Activated CD8-positive, alpha-beta memory T cell treated with anti-CD3 and anti-CD28 coated beads for 36 hours (primary cell): ENCODE data around the gene CACNA2D1. TPM values are rescaled to one million over a fixed set of nuclear protein-coding genes. Genes with fewer than 3 reads are reported as not detected.
"Not testable (repeated sequence)": the region's sequence is repeated elsewhere in the genome, so short reads cannot be mapped to it uniquely, and the experiment has no call there.

Experiments used
- CTCF ChIA-PET: fragments of 350-600 bp; sonication (Branson Sonifier 250); formaldehyde crosslinking; loops from one replicate; lab custom pipeline; 2021; ENCODE audit warnings: antibody characterized with exemption; lab: Charles Lee
- POLR2A ChIA-PET: fragments of 350-600 bp; sonication (Branson Sonifier 250); formaldehyde crosslinking; loops from one replicate; lab custom pipeline; 2021; ENCODE audit warnings: antibody characterized with exemption; lab: Charles Lee
- total RNA-seq, 2 experiments: library from RNA; stranded (reverse); gene quantifications; one replicate each; pipeline ENCODE4 v1.2.3, GENCODE V29; 2021

Gene CACNA2D1
- total RNA-seq, 2 experiments from 2014 or later, result not detected

DNA sequence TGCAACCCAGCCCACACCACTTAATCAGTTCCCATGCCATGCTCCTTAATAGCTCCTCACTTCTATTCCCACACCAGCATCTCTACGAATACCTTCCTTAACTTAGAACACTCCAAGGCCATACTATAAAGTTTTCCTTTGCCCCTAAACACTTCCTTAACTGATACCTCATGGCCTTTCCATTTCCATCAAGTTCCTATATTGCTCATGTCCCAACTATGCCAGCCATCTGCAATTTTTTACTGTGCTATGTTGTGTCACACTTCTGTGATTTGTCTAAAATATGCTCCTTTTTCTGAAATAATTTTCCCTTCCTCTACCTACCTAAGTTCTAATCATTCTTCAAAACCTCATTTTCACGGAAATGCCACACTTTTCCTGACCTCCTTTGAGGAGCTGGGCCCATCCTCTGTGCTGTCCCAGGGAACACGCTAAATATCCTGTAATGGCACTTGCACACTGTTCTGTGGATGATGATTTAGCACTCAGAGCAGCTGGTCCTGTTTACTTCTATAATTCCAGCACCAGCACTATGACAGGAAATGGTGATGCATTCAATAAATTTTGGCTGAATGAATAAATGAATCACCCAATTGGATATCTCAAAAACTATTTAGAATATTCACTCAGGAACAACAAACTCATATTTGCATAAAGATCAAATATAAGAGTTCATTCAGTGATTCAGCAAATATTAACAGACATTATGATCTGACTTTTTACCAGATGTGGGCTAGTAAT, 407.3 kb downstream of the CACNA2D1 start:
- ChIA-PET CTCF (no interaction called here), POLR2A (no interaction called here)

- POLR2A ChIA-PET, result no interaction called here
- CTCF ChIA-PET, result no interaction called here
Measured at GRCh38 chr7:82035456-82035855, 408.1 kb downstream of the CACNA2D1 start.

DNA sequence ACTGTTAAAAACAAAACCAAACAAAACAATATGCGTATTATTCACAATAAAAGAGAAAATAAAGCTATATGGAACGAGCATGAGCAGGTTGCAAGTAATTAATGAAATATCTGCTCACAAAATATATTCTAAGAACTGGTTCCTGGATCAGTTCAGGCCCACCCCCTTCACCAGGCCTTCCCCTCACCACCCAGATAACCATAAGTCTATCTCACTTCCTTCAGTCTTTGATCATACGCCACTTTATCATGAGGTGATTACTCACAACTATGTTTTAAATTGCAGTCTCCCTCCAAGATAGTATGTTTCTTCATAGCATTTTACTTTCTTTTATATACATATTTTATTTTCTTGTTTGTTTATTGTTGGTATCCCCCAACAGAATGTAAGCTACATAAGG, 410.7 kb downstream of the CACNA2D1 start:
- CTCF ChIA-PET, result interaction anchor here (0.6 kb wide), 1 partner anchor 200 kb away, joined by 4 read pairs; no protein-coding TSS in a partner anchor
- POLR2A ChIA-PET, result no interaction called here

GRCh38 chr7:82029236-82029913, 414.2 kb downstream of the CACNA2D1 start:
- ChIA-PET CTCF (no interaction called here), POLR2A (no interaction called here)

- POLR2A ChIA-PET, result no interaction called here
- CTCF ChIA-PET, result interaction anchor here (0.6 kb wide), 1 partner anchor 110 kb away, joined by 3 read pairs; no protein-coding TSS in a partner anchor
Measured at GRCh38 chr7:82028097-82028496, 415.5 kb downstream of the CACNA2D1 start.

GRCh38 chr7:82021713-82022112, 421.9 kb downstream of the CACNA2D1 start:
- ChIA-PET POLR2A (no interaction called here), CTCF (no interaction called here)

GRCh38 chr7:82021036-82021435, 422.5 kb downstream of the CACNA2D1 start:
- POLR2A ChIA-PET, result no interaction called here
- CTCF ChIA-PET, result no interaction called here

DNA sequence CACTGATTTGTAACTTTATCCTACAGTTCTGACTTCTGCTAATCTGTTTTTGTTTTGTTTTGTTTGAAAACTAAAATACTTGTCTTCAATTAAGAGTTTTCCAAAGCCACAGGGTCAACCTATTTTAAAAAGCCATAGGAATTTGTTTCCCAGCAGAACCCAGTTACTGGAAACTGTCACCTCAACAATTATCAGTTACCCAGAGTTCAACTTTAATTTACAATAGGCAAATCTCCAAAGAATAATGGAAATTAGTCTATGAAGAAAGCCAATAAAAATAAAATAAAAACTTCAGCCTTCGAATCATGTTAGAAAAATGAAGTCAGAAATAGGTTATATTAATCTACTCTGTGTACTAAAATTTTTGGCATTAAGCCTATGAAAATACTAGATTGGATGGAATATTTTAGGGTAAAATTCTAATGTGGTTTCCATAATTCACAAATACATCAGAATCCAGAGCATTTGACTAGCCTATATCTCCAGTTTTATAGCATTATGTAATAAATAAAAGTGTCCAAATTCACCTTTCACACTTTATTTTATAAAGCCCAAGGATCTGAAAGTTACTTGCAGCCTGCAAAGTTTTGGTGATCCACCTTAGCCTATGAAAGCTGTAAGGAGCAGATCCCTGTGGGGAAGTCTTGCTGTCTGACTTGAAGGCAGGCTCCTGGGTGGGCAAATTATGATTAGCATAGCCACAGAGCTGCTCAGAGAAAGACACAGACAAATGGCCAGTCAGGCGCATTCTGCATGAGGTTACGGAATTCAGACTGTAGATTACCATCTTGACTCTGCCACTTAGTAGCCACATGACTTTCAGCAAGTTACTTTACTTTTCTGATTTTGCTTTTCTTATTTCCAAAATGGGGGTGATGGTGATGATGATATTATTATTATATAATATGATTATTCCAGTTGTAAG, 423.8 kb downstream of the CACNA2D1 start:
- POLR2A ChIA-PET, result no interaction called here
- CTCF ChIA-PET, result no interaction called here

DNA sequence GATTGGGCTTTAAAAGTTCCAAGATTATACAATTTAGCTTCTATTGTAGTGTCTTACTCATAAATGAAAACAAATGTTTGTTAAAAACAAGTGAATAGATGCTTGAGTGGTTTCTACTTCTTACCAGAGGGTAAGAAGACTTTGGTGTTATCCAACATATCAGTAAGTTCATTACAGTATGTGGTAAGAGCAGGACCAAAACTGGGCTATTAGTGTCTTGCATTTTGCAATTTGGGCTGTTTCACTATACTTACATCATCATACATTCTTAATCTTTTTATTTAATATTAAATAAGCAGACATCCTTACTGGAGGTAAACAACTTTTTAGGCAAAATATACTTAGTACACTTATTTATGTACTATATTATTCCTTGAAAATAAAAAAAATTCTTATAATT, 425.4 kb downstream of the CACNA2D1 start:
- ChIA-PET CTCF (no interaction called here), POLR2A (no interaction called here)

DNA sequence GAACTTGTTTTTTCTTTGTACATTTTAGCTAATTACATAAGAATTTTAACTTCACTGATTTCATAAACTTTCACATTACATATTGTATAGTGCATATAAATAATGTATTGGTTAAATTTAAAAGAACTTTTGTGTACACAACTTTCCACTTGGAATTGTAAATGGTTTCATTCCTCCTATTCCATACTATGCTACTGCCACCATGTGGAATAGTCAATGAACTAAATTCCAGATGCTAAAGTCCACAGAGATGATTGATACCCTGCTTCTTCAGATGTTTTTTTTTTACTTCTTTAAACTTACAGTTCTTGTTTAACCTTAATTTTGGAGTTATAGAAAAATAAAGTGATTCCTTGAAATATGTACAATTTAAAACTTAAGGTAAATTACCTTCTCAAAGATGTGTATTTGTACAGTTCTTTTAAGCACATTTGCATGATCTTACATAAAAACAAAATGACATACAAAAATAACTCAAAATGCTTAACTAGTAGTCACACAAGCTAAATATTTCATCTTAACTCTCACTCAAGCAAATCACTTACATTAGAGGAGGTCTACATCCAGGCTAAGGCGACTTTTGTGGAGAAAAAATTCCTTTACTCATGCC, 426.1 kb downstream of the CACNA2D1 start:
- ChIA-PET CTCF (no interaction called here), POLR2A (no interaction called here)

DNA sequence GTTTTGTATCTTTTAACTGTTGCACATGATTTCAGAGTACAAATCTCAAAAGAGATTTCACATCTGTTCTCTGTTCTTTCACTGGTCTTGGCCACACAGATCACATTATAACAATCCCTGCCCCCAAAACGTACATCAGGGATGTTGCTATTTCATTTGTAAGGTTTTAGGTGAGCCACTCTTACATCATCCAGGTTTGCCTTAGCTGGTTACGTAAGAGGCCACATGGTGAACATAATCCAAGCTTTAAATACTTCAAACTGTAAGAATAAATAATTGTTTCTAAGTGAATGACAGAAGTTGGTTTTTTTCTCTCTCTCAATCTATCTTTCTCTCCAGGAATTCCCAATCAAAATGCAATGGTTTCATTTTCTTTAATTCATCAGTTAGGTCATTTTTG, 427.8 kb downstream of the CACNA2D1 start:
- ChIA-PET POLR2A (no interaction called here), CTCF (no interaction called here)

DNA sequence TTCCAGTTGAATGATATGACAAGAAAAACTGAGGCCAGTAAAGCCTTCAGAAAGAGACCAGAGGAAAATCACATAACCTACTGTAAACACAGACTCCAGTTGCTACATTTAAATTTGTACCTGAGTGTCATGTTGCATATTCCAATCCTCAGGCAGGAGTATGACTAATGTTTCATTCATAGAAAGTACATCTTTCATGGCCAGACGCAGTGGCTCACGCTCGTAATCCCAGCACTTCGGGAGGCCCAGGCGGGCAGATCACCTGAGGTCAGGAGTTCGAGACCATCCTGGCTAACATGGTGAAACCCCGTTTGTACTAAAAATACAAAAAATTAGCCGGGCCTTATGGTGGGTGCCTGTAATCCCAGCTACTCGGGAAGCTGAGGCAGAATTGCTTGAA, 429.0 kb downstream of the CACNA2D1 start:
- CTCF ChIA-PET, POLR2A ChIA-PET: not testable (repeated sequence)

GRCh38 chr7:82012453-82012852, 431.1 kb downstream of the CACNA2D1 start:
- POLR2A ChIA-PET, result no interaction called here
- CTCF ChIA-PET, result no interaction called here

GRCh38 chr7:82010416-82010815, 433.2 kb downstream of the CACNA2D1 start:
- ChIA-PET CTCF (no interaction called here), POLR2A (no interaction called here)

- ChIA-PET CTCF (no interaction called here), POLR2A (no interaction called here)
Measured at GRCh38 chr7:82007315-82007714, 436.3 kb downstream of the CACNA2D1 start.

GRCh38 chr7:82005056-82005455, 438.5 kb downstream of the CACNA2D1 start:
- CTCF ChIA-PET, result no interaction called here
- POLR2A ChIA-PET, result no interaction called here

GRCh38 chr7:81993186-81993585, 450.4 kb downstream of the CACNA2D1 start:
- CTCF ChIA-PET, result no interaction called here

DNA sequence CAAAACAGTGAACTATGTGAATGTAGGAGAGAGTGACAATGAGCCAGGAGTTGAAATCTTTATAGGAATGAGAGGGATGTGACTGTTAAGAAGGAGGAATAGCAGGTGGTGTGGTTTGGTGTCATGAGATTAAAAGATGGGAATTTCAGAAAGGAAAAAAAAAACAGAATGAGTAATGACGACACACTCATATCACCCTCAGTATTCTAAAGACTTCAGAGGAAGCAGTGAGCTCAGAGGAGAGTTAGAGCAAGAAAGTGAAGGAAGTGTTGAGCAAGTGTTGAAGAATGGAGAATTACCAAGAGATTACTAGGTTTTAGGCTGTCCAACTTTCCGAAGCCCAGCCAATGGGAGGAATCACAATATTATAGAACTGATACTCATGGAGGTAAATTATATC, 453.2 kb downstream of the CACNA2D1 start:
- ChIA-PET POLR2A (no interaction called here), CTCF (no interaction called here)

More at GRCh38 chr7:81993186-81993585, 450.4 kb downstream of the CACNA2D1 start:
- POLR2A ChIA-PET, result no interaction called here

- CTCF ChIA-PET, result no interaction called here
- POLR2A ChIA-PET, result no interaction called here
Measured at GRCh38 chr7:81986723-81987470, 456.7 kb downstream of the CACNA2D1 start.
